Measurements from ENCODE around the gene C6orf15. TPM values are rescaled to one million over a fixed set of nuclear protein-coding genes. Genes with fewer than 3 reads are reported as not detected.

C6orf15 gene
- total RNA-seq, 1 donor from 2014 or later, result not detected

DNA sequence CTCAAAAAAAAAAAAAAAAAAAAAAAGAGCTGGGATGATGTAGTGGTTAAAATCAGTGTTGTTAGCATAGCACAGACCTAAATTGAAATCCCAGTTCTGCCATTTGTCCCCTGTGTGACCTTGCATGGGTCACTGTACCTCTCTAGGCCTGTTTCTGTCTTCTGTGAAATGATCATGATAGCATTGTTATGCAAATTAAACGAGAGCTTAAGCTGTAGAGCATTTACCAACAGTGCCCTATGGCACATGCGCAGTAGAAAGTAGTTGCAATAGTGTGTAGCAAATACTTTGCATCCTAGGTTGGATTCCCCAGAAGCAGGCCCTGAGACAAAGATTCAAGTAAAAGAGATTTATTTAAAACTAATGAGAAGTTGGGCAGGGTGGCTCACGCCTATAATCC, 19.2 kb upstream of the C6orf15 start:
- no peaks in the 10 kb centered on the region for H3K36me3 Mint-ChIP-seq (ENCODE audit: insufficient read depth)
- H3K27ac Mint-ChIP-seq, result no peak overlapping the region
- no peaks in the 10 kb centered on the region for H3K9me3 Mint-ChIP-seq (ENCODE audit: low read depth)
- H3K27me3 Mint-ChIP-seq, result peaks cover 18% of the 10 kb centered on the region
- H3K4me3 Mint-ChIP-seq (ENCODE audit: low read depth), result no peak overlapping the region
- no peak for DNase-seq (ENCODE audit: low spot score, unreplicated experiment)
- TF ChIP-seq, protein P1, sequence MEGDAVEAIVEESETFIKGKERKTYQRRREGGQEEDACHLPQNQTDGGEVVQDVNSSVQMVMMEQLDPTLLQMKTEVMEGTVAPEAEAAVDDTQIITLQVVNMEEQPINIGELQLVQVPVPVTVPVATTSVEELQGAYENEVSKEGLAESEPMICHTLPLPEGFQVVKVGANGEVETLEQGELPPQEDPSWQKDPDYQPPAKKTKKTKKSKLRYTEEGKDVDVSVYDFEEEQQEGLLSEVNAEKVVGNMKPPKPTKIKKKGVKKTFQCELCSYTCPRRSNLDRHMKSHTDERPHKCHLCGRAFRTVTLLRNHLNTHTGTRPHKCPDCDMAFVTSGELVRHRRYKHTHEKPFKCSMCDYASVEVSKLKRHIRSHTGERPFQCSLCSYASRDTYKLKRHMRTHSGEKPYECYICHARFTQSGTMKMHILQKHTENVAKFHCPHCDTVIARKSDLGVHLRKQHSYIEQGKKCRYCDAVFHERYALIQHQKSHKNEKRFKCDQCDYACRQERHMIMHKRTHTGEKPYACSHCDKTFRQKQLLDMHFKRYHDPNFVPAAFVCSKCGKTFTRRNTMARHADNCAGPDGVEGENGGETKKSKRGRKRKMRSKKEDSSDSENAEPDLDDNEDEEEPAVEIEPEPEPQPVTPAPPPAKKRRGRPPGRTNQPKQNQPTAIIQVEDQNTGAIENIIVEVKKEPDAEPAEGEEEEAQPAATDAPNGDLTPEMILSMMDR (IDR thresholded peaks at IDR 0.05; ENCODE audit: unreplicated experiment), result no peak
- H3K4me1 Mint-ChIP-seq (ENCODE audit: low read depth), result peaks cover 6% of the 10 kb centered on the region

DNA sequence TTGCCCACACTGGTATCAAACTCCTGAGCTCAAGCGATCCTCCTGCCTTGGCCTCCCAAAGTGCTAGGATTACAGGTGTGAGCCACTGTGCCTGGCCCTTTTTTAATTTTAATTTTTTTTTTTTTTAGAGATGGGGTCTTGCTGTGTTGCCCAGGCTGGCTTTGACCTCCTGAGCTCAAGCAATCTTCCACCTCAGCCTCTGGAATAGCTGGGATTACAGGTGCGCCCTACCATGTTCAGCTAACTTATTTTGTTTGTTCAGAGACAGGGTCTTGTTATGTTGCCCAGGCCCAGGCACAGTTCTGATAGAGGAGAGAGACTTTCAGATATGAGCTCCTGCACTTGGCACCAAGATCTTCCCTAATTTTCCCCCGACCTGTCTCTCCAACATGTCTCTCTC, 18.4 kb upstream of the C6orf15 start:
- TF ChIP-seq, protein P1 (IDR thresholded peaks at IDR 0.05; ENCODE audit: unreplicated experiment), result no peak
- Mint-ChIP-seq H3K4me1 (ENCODE audit: low read depth) (peaks cover 9% of the 10 kb centered on the region), H3K27ac (no peak overlapping the region), H3K9me3 (ENCODE audit: low read depth) (no peaks in the 10 kb centered on the region), H3K4me3 (ENCODE audit: low read depth) (no peak overlapping the region), H3K36me3 (ENCODE audit: insufficient read depth) (no peaks in the 10 kb centered on the region), H3K27me3 (peaks cover 21% of the 10 kb centered on the region)
- no peak for DNase-seq (ENCODE audit: low spot score, unreplicated experiment)

DNA sequence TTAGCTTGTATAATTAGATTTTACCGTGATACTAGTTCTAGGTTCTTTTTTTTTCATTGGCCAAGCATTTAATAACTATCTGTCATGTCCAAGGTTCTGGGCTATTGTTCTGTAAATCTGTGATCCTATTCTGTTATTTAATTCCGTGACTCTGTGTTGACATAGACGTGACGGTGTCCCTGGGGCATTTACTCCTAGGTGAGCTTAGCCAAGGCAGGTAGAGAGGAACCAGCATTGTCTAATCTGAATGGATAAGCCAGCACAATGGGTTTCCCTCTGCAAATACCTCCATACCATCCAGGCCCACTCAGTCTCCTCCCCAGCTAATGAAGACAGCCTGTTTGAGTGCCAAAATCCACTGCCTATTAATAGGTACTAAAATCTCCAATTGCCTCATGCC, 16.8 kb upstream of the C6orf15 start:
- no peak for DNase-seq (ENCODE audit: low spot score, unreplicated experiment)
- TF ChIP-seq, protein P1 (IDR thresholded peaks at IDR 0.05; ENCODE audit: unreplicated experiment), result no peak
- Mint-ChIP-seq H3K4me3 (ENCODE audit: low read depth) (no peak overlapping the region), H3K36me3 (ENCODE audit: insufficient read depth) (no peaks in the 10 kb centered on the region), H3K4me1 (ENCODE audit: low read depth) (peaks cover 9% of the 10 kb centered on the region), H3K27me3 (peaks cover 25% of the 10 kb centered on the region), H3K27ac (no peak overlapping the region), H3K9me3 (ENCODE audit: low read depth) (no peaks in the 10 kb centered on the region)

DNA sequence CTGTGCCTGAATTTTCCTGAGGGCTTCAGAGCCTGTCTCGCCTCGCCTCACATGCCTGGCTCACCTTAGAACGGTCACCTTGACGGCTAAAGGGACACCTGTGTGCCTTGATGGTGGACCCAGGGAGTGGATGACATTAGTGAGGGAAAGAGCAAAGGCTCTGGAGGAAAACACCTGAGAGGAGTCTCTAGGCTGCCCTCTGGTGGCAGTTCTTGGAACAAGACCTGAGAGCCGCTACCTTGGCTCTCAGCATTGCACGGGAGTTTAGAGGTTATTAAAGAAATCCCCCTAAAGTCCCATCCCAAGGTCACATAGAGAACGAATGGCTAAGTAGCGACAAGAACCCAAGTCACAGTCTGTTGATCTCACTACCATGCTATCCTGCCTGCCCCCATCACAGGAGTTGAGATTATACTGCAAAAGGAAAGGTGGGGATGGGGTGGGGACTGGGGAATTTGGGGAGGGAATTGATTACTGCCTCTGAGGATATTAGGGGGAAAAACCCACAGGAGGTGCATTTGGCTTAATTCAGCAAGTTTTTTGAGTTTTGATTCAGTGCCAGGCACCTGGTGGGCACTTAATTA, 15.8 kb upstream of the C6orf15 start:
- TF ChIP-seq, protein P1 (IDR thresholded peaks at IDR 0.05; ENCODE audit: unreplicated experiment), result peak; percentile 88
- Mint-ChIP-seq H3K4me1 (ENCODE audit: low read depth) (peaks cover 9% of the 10 kb centered on the region), H3K4me3 (ENCODE audit: low read depth) (no peak overlapping the region), H3K27ac (no peak overlapping the region), H3K36me3 (ENCODE audit: insufficient read depth) (no peaks in the 10 kb centered on the region), H3K27me3 (peaks cover 31% of the 10 kb centered on the region), H3K9me3 (ENCODE audit: low read depth) (no peaks in the 10 kb centered on the region)
- peak; percentile 70 for DNase-seq (ENCODE audit: low spot score, unreplicated experiment)

DNA sequence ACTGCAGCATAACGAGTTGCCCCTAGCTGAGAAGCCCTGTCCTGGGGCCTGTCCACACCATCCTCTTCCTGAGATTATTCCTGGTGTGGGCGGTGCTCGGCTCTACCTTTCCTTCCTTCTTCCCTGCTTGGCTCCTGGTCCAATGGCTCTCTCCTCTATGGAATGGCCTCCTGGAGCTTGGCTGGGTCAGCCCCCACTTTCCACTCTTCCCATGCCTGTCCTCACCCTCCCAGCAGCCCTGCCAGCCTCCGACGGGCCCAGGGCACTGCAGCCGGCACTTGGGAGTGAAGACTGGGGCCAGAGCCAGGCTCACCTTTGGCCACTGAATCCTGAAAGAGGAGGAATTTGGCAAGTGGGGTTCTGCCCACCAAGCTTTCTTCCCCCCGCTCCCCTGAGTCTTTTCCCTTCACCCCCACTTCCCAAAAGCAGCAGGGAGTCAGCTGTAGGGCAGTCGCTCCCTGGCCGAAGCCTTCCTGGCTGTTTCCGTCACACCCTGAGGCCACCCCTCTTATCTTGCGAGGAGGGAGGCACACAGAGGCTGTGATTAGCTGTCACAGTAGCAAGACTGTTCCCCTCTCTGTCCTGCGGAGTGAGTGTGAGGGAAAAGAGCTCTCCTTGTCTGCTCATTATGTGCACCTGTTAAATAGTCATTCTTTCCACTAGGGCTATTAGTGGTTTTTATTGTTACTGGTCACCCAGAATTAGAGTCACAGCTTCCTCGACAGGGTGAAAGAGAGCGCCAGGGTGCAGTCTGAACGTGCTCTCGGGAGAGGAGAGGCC, 14.2 kb upstream of the C6orf15 start:
- H3K4me3 Mint-ChIP-seq (ENCODE audit: low read depth), result no peak overlapping the region
- H3K27ac Mint-ChIP-seq, result no peak overlapping the region
- TF ChIP-seq, protein P1 (IDR thresholded peaks at IDR 0.05; ENCODE audit: unreplicated experiment), result no peak
- H3K27me3 Mint-ChIP-seq, result peaks cover 31% of the 10 kb centered on the region
- no peak for DNase-seq (ENCODE audit: low spot score, unreplicated experiment)
- H3K9me3 Mint-ChIP-seq (ENCODE audit: low read depth), result no peaks in the 10 kb centered on the region
- H3K4me1 Mint-ChIP-seq (ENCODE audit: low read depth), result peaks cover 9% of the 10 kb centered on the region
- no peaks in the 10 kb centered on the region for H3K36me3 Mint-ChIP-seq (ENCODE audit: insufficient read depth)

Data from progenitor cell of endocrine pancreas (in vitro differentiated cells).